GM23248 (cell line): ENCODE measurements around the gene SLC24A5. TPM values are rescaled to one million over a fixed set of nuclear protein-coding genes. Genes with fewer than 3 reads are reported as not detected.

ENCODE experiments used
- DNase-seq: peaks from one replicate; pipeline ENCODE4 v3.0.0-alpha.2; 2015
- H2AFZ ChIP-seq: fragments of 200-600 bp; sonication (generic); 2 replicates; pipeline ENCODE4 v1.6.1; 2016; ENCODE audit warnings: antibody characterized with exemption
- H3F3A ChIP-seq: fragments of 200-600 bp; sonication (generic); 2 replicates; pipeline ENCODE4 v1.6.1; 2016; ENCODE audit warnings: mild to moderate bottlenecking, antibody characterized with exemption, mixed run types; ENCODE audit not compliant: insufficient read depth
- H3K27ac ChIP-seq: fragments of 200-600 bp; sonication (generic); 2 replicates; pipeline ENCODE4 v1.5.1; 2016; ENCODE audit warnings: mild to moderate bottlenecking
- H3K27me3 ChIP-seq: fragments of 200-600 bp; sonication (generic); replicated peaks from 2 replicates; pipeline ENCODE4 v1.6.1; 2016; ENCODE audit warnings: mild to moderate bottlenecking; ENCODE audit not compliant: insufficient read depth
- H3K36me3 ChIP-seq: fragments of 200-600 bp; sonication (generic); 2 replicates; pipeline ENCODE4 v1.6.1; 2016; ENCODE audit warnings: low read depth, mild to moderate bottlenecking
- H3K4me1 ChIP-seq: fragments of 200-600 bp; sonication (generic); 2 replicates; pipeline ENCODE4 v1.6.1; 2016; ENCODE audit warnings: mild to moderate bottlenecking; ENCODE audit not compliant: insufficient read depth
- H3K4me2 ChIP-seq: fragments of 200-600 bp; sonication (generic); one replicate; pipeline ENCODE4 v1.6.1; 2016; ENCODE audit warnings: mild to moderate bottlenecking; ENCODE audit not compliant: unreplicated experiment
- H3K4me3 ChIP-seq: fragments of 200-600 bp; sonication (generic); 2 replicates; pipeline ENCODE4 v1.5.1; 2016; ENCODE audit warnings: mild to moderate bottlenecking
- H3K79me2 ChIP-seq: fragments of 200-600 bp; sonication (generic); 2 replicates; pipeline ENCODE4 v1.6.1; 2016; ENCODE audit warnings: mild to moderate bottlenecking; ENCODE audit not compliant: insufficient read depth
- H3K9ac ChIP-seq: fragments of 200-600 bp; sonication (generic); 2 replicates; pipeline ENCODE4 v1.6.1; 2016; ENCODE audit warnings: mild to moderate bottlenecking
- H3K9me2 ChIP-seq: fragments of 200-600 bp; sonication (generic); 2 replicates; pipeline ENCODE4 v1.6.1; 2016; ENCODE audit warnings: mixed run types, mild to moderate bottlenecking, moderate library complexity; ENCODE audit not compliant: insufficient read depth
- H3K9me3 ChIP-seq: fragments of 200-600 bp; sonication (generic); one replicate; pipeline ENCODE4 v1.6.1; 2017; ENCODE audit warnings: low read depth
- H4K20me1 ChIP-seq: fragments of 200-600 bp; sonication (generic); 2 replicates; pipeline ENCODE4 v1.6.0; 2016; ENCODE audit not compliant: insufficient read depth
- EZH2 ChIP-seq: fragments of 200-600 bp; sonication (generic); IDR thresholded peaks from 2 replicates; pipeline ENCODE4 v1.6.1; 2018; ENCODE audit warnings: antibody characterized with exemption, mild to moderate bottlenecking; ENCODE audit not compliant: insufficient read depth, poor library complexity, severe bottlenecking
- EZH2phosphoT487 ChIP-seq: fragments of 200-600 bp; sonication (generic); IDR thresholded peaks from 2 replicates; pipeline ENCODE4 v1.6.1; 2018; ENCODE audit warnings: antibody characterized with exemption, moderate library complexity, mild to moderate bottlenecking, low read depth; ENCODE audit not compliant: insufficient read depth
- WGBS, 2 experiments: methylation state at CpG; one replicate each; pipeline ENCODE4 v1.1.6; 2015 to 2017; ENCODE audit warnings: low lambda C conversion rate in 2 of 2, low coverage in 1 of 2; ENCODE audit errors: missing lambda C conversion rate in 2 of 2; 5-methylcytosine and 5-hydroxymethylcytosine counted together
- in situ Hi-C: fragments of 300-500 bp; cut with MboI; formaldehyde crosslinking; loops from 2 replicates; pipeline ENCODE4 v1.15.0; 2020
- polyA plus RNA-seq: library from polyadenylated mRNA; unstranded; fragments of >200 nt; fragmentation: Nextera tagmentation; extraction: Ambion mirVana; gene quantifications from 2 replicates; pipeline ENCODE4 v1.2.1, GENCODE V29; 2016
- total RNA-seq: library from RNA; depleted of rRNA; stranded (reverse); fragments of >200 nt; shearing (Covaris generic); gene quantifications from 2 replicates; pipeline ENCODE4 v1.2.3, GENCODE V29; 2014

The SLC24A5 gene
- total and polyA plus RNA-seq, 2 experiments from 2014 or later, result not detected

GRCh38 chr15:48170981-48171380 lies 50.2 kb downstream of the SLC24A5 start:
- Histone ChIP-seq H3K4me1 (no peaks in the 10 kb centered on the region), H3K27me3 (no peaks in the 10 kb centered on the region), H4K20me1 (no peaks in the 10 kb centered on the region), H3K4me2 (no peak overlapping the region), H3K36me3 (no peaks in the 10 kb centered on the region), H3K27ac (no peak overlapping the region), H3K9me2 (no peaks in the 10 kb centered on the region), H3K79me2 (no peaks in the 10 kb centered on the region), H3K4me3 (no peak overlapping the region), H3K9ac (no peak overlapping the region), H3K9me3 (no peaks in the 10 kb centered on the region), H2AFZ (no peak overlapping the region), H3F3A (no peaks in the 10 kb centered on the region)
- 79 to 88% methylated on average over 1 of the region's 1 CpG for WGBS, 2 experiments
- TF ChIP-seq EZH2phosphoT487 (no peak), EZH2 (no peak)
- DNase-seq, result no peak
- in situ Hi-C loops, result no loop called here

DNA sequence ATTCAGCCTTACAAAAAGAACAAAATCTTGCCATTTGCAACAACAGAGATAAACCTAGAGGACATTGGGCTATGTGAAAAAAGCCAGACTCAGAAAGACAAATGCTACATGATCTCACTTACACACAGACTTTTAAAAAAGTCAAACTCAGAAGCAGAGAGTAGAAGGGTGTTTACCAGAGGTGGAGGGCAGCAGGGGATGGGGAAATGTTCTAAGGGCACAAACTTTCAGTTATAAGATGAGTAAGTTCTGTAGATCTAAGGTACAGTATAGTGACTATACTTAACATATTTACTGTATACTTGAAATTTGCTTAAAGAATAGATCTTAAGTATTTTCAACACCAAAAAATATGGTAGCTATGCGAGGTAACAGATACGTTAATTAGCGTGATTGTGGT lies 54.3 kb downstream of the SLC24A5 start:
- peaks cover 5% of the 10 kb centered on the region; the same call in 1 of the 2 replicates for H3K4me1 ChIP-seq
- peaks cover 11% of the 10 kb centered on the region; the same call in 1 of the 2 replicates for H3K27me3 ChIP-seq
- H2AFZ ChIP-seq, result no peak overlapping the region
- no peaks in the 10 kb centered on the region for H3F3A ChIP-seq
- no peaks in the 10 kb centered on the region for H4K20me1 ChIP-seq
- H3K9me3 ChIP-seq, result no peaks in the 10 kb centered on the region
- no peak for DNase-seq
- TF ChIP-seq EZH2 (no peak), EZH2phosphoT487 (no peak)
- no peaks in the 10 kb centered on the region for H3K9me2 ChIP-seq
- WGBS, 2 experiments, result 77 to 79% methylated on average over 3 of the region's 3 CpGs
- in situ Hi-C loops, result no loop called here
- no peak overlapping the region for H3K9ac ChIP-seq
- no peaks in the 10 kb centered on the region for H3K79me2 ChIP-seq
- no peak overlapping the region for H3K4me2 ChIP-seq
- no peak overlapping the region for H3K4me3 ChIP-seq
- no peak overlapping the region for H3K27ac ChIP-seq
- no peaks in the 10 kb centered on the region for H3K36me3 ChIP-seq

DNA sequence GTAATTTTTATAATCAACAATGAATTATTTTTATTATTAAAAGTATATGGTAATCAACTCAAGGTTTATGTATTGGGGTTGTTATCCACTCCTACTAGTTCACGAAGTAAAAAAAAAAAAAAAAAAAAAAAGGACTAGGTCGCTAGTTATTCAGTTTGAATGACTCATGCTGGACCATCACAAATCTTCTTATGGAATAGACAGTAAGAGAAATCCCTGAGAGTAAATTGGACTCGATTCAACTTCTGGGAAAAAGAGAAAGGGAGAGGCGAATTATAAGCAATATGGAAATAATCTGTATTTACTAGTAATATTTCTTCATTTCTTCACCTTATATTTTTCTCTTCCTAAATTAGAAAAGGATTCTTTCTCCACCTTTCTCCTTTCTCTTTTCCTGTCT lies 55.3 kb downstream of the SLC24A5 start:
- DNase-seq, result peak; percentile 2
- H3F3A ChIP-seq, result no peaks in the 10 kb centered on the region
- H3K9me2 ChIP-seq, result no peaks in the 10 kb centered on the region
- no peak overlapping the region for H3K4me2 ChIP-seq
- no peak overlapping the region for H2AFZ ChIP-seq
- no peaks in the 10 kb centered on the region for H3K9me3 ChIP-seq
- H4K20me1 ChIP-seq, result no peaks in the 10 kb centered on the region
- 43 to 47% methylated on average over 4 of the region's 4 CpGs for WGBS, 2 experiments
- H3K4me1 ChIP-seq, result peaks cover 5% of the 10 kb centered on the region; the same call in 1 of the 2 replicates
- no peaks in the 10 kb centered on the region for H3K79me2 ChIP-seq
- peaks cover 11% of the 10 kb centered on the region; the same call in 1 of the 2 replicates for H3K27me3 ChIP-seq
- in situ Hi-C loops, result no loop called here
- TF ChIP-seq EZH2phosphoT487, result no peak
- TF ChIP-seq EZH2, result no peak
- H3K36me3 ChIP-seq, result no peaks in the 10 kb centered on the region
- H3K4me3 ChIP-seq, result no peak overlapping the region
- no peak overlapping the region for H3K27ac ChIP-seq
- no peak overlapping the region for H3K9ac ChIP-seq

GRCh38 chr15:48176957-48177356 lies 56.2 kb downstream of the SLC24A5 start:
- Histone ChIP-seq H3K4me3 (peak overlapping the region; percentile 76), H3K9me2 (no peaks in the 10 kb centered on the region), H3K27ac (no peak overlapping the region), H4K20me1 (no peaks in the 10 kb centered on the region), H3K4me1 (peaks cover 5% of the 10 kb centered on the region; the same call in 1 of the 2 replicates), H3K9me3 (no peaks in the 10 kb centered on the region), H3K9ac (no peak overlapping the region), H3K36me3 (no peaks in the 10 kb centered on the region), H3K79me2 (no peaks in the 10 kb centered on the region), H2AFZ (peak overlapping the region; percentile 84; the same call in 1 of the 2 replicates), H3F3A (no peaks in the 10 kb centered on the region), H3K27me3 (peaks cover 11% of the 10 kb centered on the region; the same call in 1 of the 2 replicates), H3K4me2 (peak overlapping the region; percentile 82)
- in situ Hi-C loops, result no loop called here
- TF ChIP-seq EZH2, result no peak
- TF ChIP-seq EZH2phosphoT487, result no peak
- DNase-seq, result no peak
- 70 to 71% methylated on average over 2 of the region's 2 CpGs for WGBS, 2 experiments

- no peaks in the 10 kb centered on the region for H3K79me2 ChIP-seq
- H3K4me2 ChIP-seq, result peak overlapping the region; percentile 82
- H4K20me1 ChIP-seq, result no peaks in the 10 kb centered on the region
- H3K36me3 ChIP-seq, result no peaks in the 10 kb centered on the region
- TF ChIP-seq EZH2 (no peak), EZH2phosphoT487 (no peak)
- no peaks in the 10 kb centered on the region for H3K9me2 ChIP-seq
- peak overlapping the region; percentile 84 for H2AFZ ChIP-seq
- in situ Hi-C loops, result no loop called here
- H3K9me3 ChIP-seq, result no peaks in the 10 kb centered on the region
- DNase-seq, result peak; percentile 68
- H3K4me1 ChIP-seq, result peaks cover 5% of the 10 kb centered on the region; the same call in 1 of the 2 replicates
- peak overlapping the region; percentile 59 for H3K9ac ChIP-seq
- H3K27me3 ChIP-seq, result peaks cover 11% of the 10 kb centered on the region; the same call in 1 of the 2 replicates
- peak overlapping the region; percentile 76 for H3K4me3 ChIP-seq
- H3F3A ChIP-seq, result no peaks in the 10 kb centered on the region
- no peak overlapping the region for H3K27ac ChIP-seq
- 4% methylated on average over 10 of the region's 10 CpGs for WGBS, 2 experiments
Observed at GRCh38 chr15:48177383-48177765, 56.6 kb downstream of the SLC24A5 start.
